H1 (cell line): ENCODE results near the gene NPM1. TPM values are rescaled to one million over a fixed set of nuclear protein-coding genes. Genes with fewer than 3 reads are reported as not detected.
A peak's percentile ranks its signal among the peaks of the same experiment; 100 is the strongest.

Source experiments
- CTCF ChIA-PET: fragments of 300-600 bp; sonication (Branson Sonifier 250); formaldehyde crosslinking; loops from one replicate; lab custom pipeline; 2021; ENCODE audit not compliant: partially characterized antibody; lab: Charles Lee
- POLR2A ChIA-PET: fragments of 300-600 bp; sonication (Branson Sonifier 250); formaldehyde crosslinking; loops from one replicate; lab custom pipeline; 2021; ENCODE audit warnings: inconsistent platforms; ENCODE audit not compliant: partially characterized antibody; lab: Charles Lee
- DNase-seq, 2 experiments: peaks; one replicate each; pipeline versions ENCODE4 v3.0.0 to v3.0.0-alpha.2; 2010 to 2022; ENCODE audit warnings: low spot score in 2 of 2, low read depth in 1 of 2, mixed read lengths in 1 of 2
- FAIRE-seq: peaks from 2 replicates; lab custom pipeline; 2011; peaks lifted over from hg19 to GRCh38; lab: Jason Lieb, UNC
- H2AFZ ChIP-seq: 2 replicates; pipeline ENCODE4 v1.8.1; 2012; ENCODE audit warnings: low read length, inconsistent platforms
- H2AK5ac ChIP-seq: 2 replicates; pipeline ENCODE4 v1.6.1; 2013; ENCODE audit warnings: low read depth, low read length
- H2BK120ac ChIP-seq: replicated peaks from 2 replicates; pipeline ENCODE3; 2013; ENCODE audit warnings: low read depth, low read length, inconsistent platforms
- H2BK12ac ChIP-seq: 2 replicates; pipeline ENCODE4 v1.6.1; 2013; ENCODE audit warnings: low read depth, low read length
- H2BK15ac ChIP-seq: 2 replicates; pipeline ENCODE4 v1.6.1; 2013; ENCODE audit warnings: low read length
- H2BK20ac ChIP-seq: 2 replicates; pipeline ENCODE4 v1.6.1; 2013; ENCODE audit warnings: low read length
- H2BK5ac ChIP-seq: 2 replicates; pipeline ENCODE4 v1.6.1; 2013; ENCODE audit warnings: low read depth, low read length
- H3K14ac ChIP-seq: 2 replicates; pipeline ENCODE4 v1.6.1; 2013; ENCODE audit warnings: inconsistent platforms; ENCODE audit not compliant: insufficient read length
- H3K18ac ChIP-seq: 2 replicates; pipeline ENCODE4 v1.6.1; 2013; ENCODE audit warnings: low read length; ENCODE audit errors: extremely low read depth
- H3K23ac ChIP-seq: 2 replicates; pipeline ENCODE4 v1.6.1; 2013; ENCODE audit warnings: inconsistent platforms; ENCODE audit not compliant: insufficient read length
- H3K23me2 ChIP-seq: 2 replicates; pipeline ENCODE4 v1.6.1; 2013; ENCODE audit warnings: low read depth, low read length
- H3K27ac ChIP-seq: 2 replicates; pipeline ENCODE4 v1.6.1; 2011; ENCODE audit warnings: low read depth, low read length, inconsistent platforms
- H3K27me3 ChIP-seq, 4 experiments: replicated peaks in 1 of 4; 1 replicate in 1 of 4; 2 replicates in 3 of 4; pipeline versions ENCODE4 v1.6.1 to v1.8.1; 2011 to 2013; ENCODE audit warnings: low read length in 3 of 4, mild to moderate bottlenecking in 3 of 4, inconsistent platforms in 2 of 4, mixed read lengths in 2 of 4, moderate library complexity in 1 of 4; ENCODE audit not compliant: control insufficient read depth in 3 of 4, insufficient read depth in 3 of 4; ENCODE audit errors: extremely low read depth in 1 of 4
- H3K36me3 ChIP-seq, 4 experiments: 2 replicates each; pipeline versions ENCODE4 v1.6.1 to v1.8.1; 2011 to 2013; ENCODE audit warnings: mild to moderate bottlenecking in 4 of 4, low read length in 3 of 4, moderate library complexity in 2 of 4, control low read depth in 1 of 4, inconsistent platforms in 1 of 4; ENCODE audit not compliant: insufficient read depth in 4 of 4, control insufficient read depth in 2 of 4
- H3K4ac ChIP-seq: replicated peaks from 2 replicates; pipeline ENCODE3; 2013; ENCODE audit warnings: low read length, low read depth, mixed read lengths, inconsistent platforms; ENCODE audit not compliant: insufficient read length
- H3K4me1 ChIP-seq, 4 experiments: replicated peaks in 1 of 4; 1 replicate in 1 of 4; 2 replicates in 3 of 4; pipeline versions ENCODE4 v1.6.1 to v1.8.1; 2011 to 2013; ENCODE audit warnings: low read length in 3 of 4, inconsistent platforms in 2 of 4, mixed read lengths in 1 of 4; ENCODE audit not compliant: insufficient read depth in 4 of 4, control insufficient read depth in 3 of 4
- H3K4me2 ChIP-seq, 2 experiments: 2 replicates each; pipeline versions ENCODE4 v1.6.1 to v1.8.1; 2011 to 2013; ENCODE audit warnings: low read depth in 2 of 2, low read length in 2 of 2, control low read depth in 1 of 2, inconsistent platforms in 1 of 2, mild to moderate bottlenecking in 1 of 2; ENCODE audit not compliant: insufficient read depth in 1 of 2
- H3K4me3 ChIP-seq, 4 experiments: fragments of 200-600, 300-600 bp in 1 of 4; sonication (generic), shearing (Covaris generic), sonication (Bioruptor Twin) in 1 of 4; 2 replicates each; pipeline versions ENCODE4 v1.5.1 to v1.8.1; 2011 to 2016; ENCODE audit warnings: low read length in 4 of 4, low read depth in 3 of 4, control low read depth in 2 of 4, inconsistent platforms in 2 of 4, mild to moderate bottlenecking in 2 of 4, mixed read lengths in 1 of 4, moderate library complexity in 1 of 4; ENCODE audit not compliant: insufficient read depth in 2 of 4; ENCODE audit errors: extremely low read depth in 1 of 4
- H3K56ac ChIP-seq: replicated peaks from 2 replicates; pipeline ENCODE3; 2013; ENCODE audit warnings: low read depth, mild to moderate bottlenecking, mixed read lengths, low read length, inconsistent platforms; ENCODE audit not compliant: insufficient read length
- H3K79me1 ChIP-seq: 2 replicates; pipeline ENCODE4 v1.6.1; 2013; ENCODE audit warnings: low read depth, low read length, control low read depth
- H3K79me2 ChIP-seq, 2 experiments: 2 replicates each; pipeline versions ENCODE4 v1.6.1 to v1.8.1; 2012 to 2013; ENCODE audit warnings: low read length in 2 of 2, mild to moderate bottlenecking in 2 of 2, inconsistent platforms in 1 of 2; ENCODE audit not compliant: insufficient read depth in 2 of 2, control insufficient read depth in 1 of 2
- H3K9ac ChIP-seq, 4 experiments: replicated peaks in 1 of 4; 1 replicate in 1 of 4; 2 replicates in 3 of 4; pipeline versions ENCODE4 v1.6.1 to v1.8.1; 2011 to 2013; ENCODE audit warnings: low read depth in 3 of 4, low read length in 3 of 4, control low read depth in 2 of 4, mild to moderate bottlenecking in 2 of 4, moderate library complexity in 2 of 4, inconsistent platforms in 1 of 4; ENCODE audit errors: extremely low read depth in 1 of 4
- H3K9me3 ChIP-seq, 2 experiments: 2 replicates each; pipeline versions ENCODE4 v1.6.1 to v1.8.1; 2012 to 2013; ENCODE audit warnings: mild to moderate bottlenecking in 2 of 2, moderate library complexity in 2 of 2, control low read depth in 1 of 2, inconsistent platforms in 1 of 2, low read depth in 1 of 2, low read length in 1 of 2, mixed read lengths in 1 of 2; ENCODE audit not compliant: insufficient read depth in 2 of 2
- H4K20me1 ChIP-seq, 2 experiments: replicated peaks in 1 of 2; 2 replicates each; pipeline versions ENCODE3 to v1.8.1; 2011 to 2013; ENCODE audit warnings: inconsistent platforms in 2 of 2, low read length in 2 of 2, mild to moderate bottlenecking in 1 of 2; ENCODE audit not compliant: insufficient read depth in 2 of 2, control insufficient read depth in 1 of 2
- H4K5ac ChIP-seq: 2 replicates; pipeline ENCODE4 v1.6.1; 2013; ENCODE audit warnings: low read length, low read depth, mixed read lengths, inconsistent platforms; ENCODE audit not compliant: insufficient read length
- H4K8ac ChIP-seq: 2 replicates; pipeline ENCODE4 v1.8.0; 2013; ENCODE audit warnings: mild to moderate bottlenecking, moderate library complexity, low read length, inconsistent platforms; ENCODE audit not compliant: insufficient read depth; ENCODE audit errors: extremely low read depth
- H4K91ac ChIP-seq: replicated peaks from 2 replicates; pipeline ENCODE3; 2013; ENCODE audit warnings: low read length, mixed read lengths, inconsistent platforms; ENCODE audit not compliant: insufficient read length
- JUN ChIP-seq: IDR thresholded peaks from 2 replicates; pipeline ENCODE4 v1.6.1; 2011; ENCODE audit warnings: low read depth, mild to moderate bottlenecking, improper control_type of control experiment, low read length
- POLR2A ChIP-seq, 2 experiments: IDR thresholded peaks; 1 replicate in 1 of 2; 2 replicates in 1 of 2; pipeline ENCODE4 v1.6.1; 2011; ENCODE audit warnings: low read depth in 2 of 2, low read length in 2 of 2, mild to moderate bottlenecking in 2 of 2; ENCODE audit errors: control extremely low read depth in 1 of 2
- SP1 ChIP-seq: IDR thresholded peaks from 2 replicates; pipeline ENCODE4 v1.6.1; 2011; ENCODE audit warnings: low read depth, low read length
- WGBS, 2 experiments: shearing (Covaris generic) in 1 of 2; methylation state at CpG; one replicate each; pipeline versions ENCODE4 v1.1.6 to v1.1.7; 2013 to 2015; ENCODE audit warnings: low lambda C conversion rate in 2 of 2, mixed read lengths in 2 of 2, inconsistent platforms in 1 of 2, low coverage in 1 of 2, missing lambda C conversion rate in 1 of 2; ENCODE audit not compliant: insufficient replicate concordance in 2 of 2, insufficient coverage in 1 of 2, insufficient read length in 1 of 2; ENCODE audit errors: extremely low coverage in 1 of 2, missing lambda C conversion rate in 1 of 2; 5-methylcytosine and 5-hydroxymethylcytosine counted together
- polyA plus RNA-seq, 7 experiments: library from polyadenylated mRNA; depleted of rRNA in 3 of 7; stranded (reverse) in 5 of 7; unstranded in 2 of 7; fragments of >200 nt in 5 of 7; fragments of 200-250 nt in 2 of 7; gene quantifications; 1 replicate in 5 of 7; 2 replicates in 1 of 7; 4 replicates in 1 of 7; pipeline versions ENCODE4 v1.2.1 to v1.2.3, GENCODE V29; 2011 to 2013; ENCODE audit warnings: missing spikeins in 2 of 7, mixed read lengths in 2 of 7
- total RNA-seq: library from RNA; stranded (reverse); fragmentation: NEBNext Ultra II Directional; extraction: Animal tissue kit (Norgen Biotek cat#: 25700); gene quantifications from 2 replicates; pipeline ENCODE4 v1.2.1, GENCODE V29; 2021

NPM1 gene
- total and polyA plus RNA-seq, 2 of the 8 experiments (the other 6 are each of a cell fraction or from before 2014, with no cell fraction given) = 2,182 to 4,042 TPM

DNA sequence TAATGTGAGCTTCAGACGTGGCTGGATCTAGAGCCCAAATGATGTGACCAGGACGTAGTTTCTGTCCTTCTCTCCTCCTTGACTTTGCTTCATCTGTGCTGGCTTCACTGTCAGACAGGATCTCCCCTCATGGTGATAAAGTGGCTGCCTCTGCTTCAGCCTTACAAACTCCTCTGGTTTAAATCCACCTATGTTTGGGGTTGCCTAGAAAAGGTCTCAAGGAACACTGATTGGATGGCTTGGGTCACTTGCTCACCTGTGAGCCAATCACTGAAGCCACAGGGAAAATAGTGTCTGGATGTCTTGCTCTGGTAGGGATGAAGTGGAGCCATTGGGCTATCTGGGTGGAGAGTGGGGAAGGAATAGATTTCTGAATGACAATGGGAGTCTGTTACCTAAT, 67.9 kb downstream of the NPM1 start:
- H2BK15ac ChIP-seq = no peak overlapping the region
- H2BK20ac ChIP-seq = no peak overlapping the region
- no peak overlapping the region for H3K9ac ChIP-seq
- H2BK5ac ChIP-seq = no peak overlapping the region
- H3K4me2 ChIP-seq = no peak overlapping the region
- CTCF ChIA-PET = interaction anchor here (1.2 kb wide), 1 partner anchor 27 kb away, joined by 3 read pairs; no protein-coding TSS in a partner anchor
- no peak overlapping the region for H4K5ac ChIP-seq
- no peaks in the 10 kb centered on the region for H3K23me2 ChIP-seq
- no peak overlapping the region for H3K4ac ChIP-seq
- H2AK5ac ChIP-seq = no peak overlapping the region
- no peak overlapping the region for H3K4me3 ChIP-seq
- no peak overlapping the region for H3K23ac ChIP-seq
- TF ChIP-seq JUN = no peak
- TF ChIP-seq SP1 = 0 out of 2 replicates have a peak, but pooled peaks have one; percentile 26
- no peak for TF ChIP-seq POLR2A (IDR thresholded peaks at IDR 0.05; ENCODE audit: control extremely low read depth in 1 of 2, low read depth in 2 of 2, low read length in 2 of 2)
- no peak for FAIRE-seq
- H3K14ac ChIP-seq = no peak overlapping the region
- no peaks in the 10 kb centered on the region for H3K36me3 ChIP-seq
- H3K27ac ChIP-seq = no peak overlapping the region
- H3K9me3 ChIP-seq = no peaks in the 10 kb centered on the region; a peak in 1 of 4 replicates
- no peak overlapping the region for H3K56ac ChIP-seq
- DNase-seq = no peak
- no peak overlapping the region for H2BK120ac ChIP-seq
- H2AFZ ChIP-seq = no peak overlapping the region
- peaks cover 0 to 6% (median 5%) of the 10 kb centered on the region in 4 experiments; a peak in 5 of 7 replicates for H3K4me1 ChIP-seq
- H3K18ac ChIP-seq = no peak overlapping the region
- 92% methylated on average over 2 of the region's 2 CpGs; no CpG with 5 or more reads in 1 of the 2 experiments for WGBS, 2 experiments
- no peaks in the 10 kb centered on the region for H4K20me1 ChIP-seq
- H3K27me3 ChIP-seq = peaks cover 0 to 2% (median 0%) of the 10 kb centered on the region in 4 experiments; a peak in 2 of 7 replicates
- POLR2A ChIA-PET = no interaction called here
- no peak overlapping the region for H2BK12ac ChIP-seq
- no peaks in the 10 kb centered on the region for H3K79me2 ChIP-seq
- no peaks in the 10 kb centered on the region for H3K79me1 ChIP-seq
- H4K91ac ChIP-seq = no peak overlapping the region
- no peak overlapping the region for H4K8ac ChIP-seq
